Nucleus accumbens (tissue), 56 donors: ENCODE results near the gene SSR4.
"Not testable (repeated sequence)": the region's sequence is repeated elsewhere in the genome, so short reads cannot be mapped to it uniquely, and the experiment has no call there.

Experiments
- DNase-seq, 56 donors: peaks; one replicate each; lab custom pipeline; 2025; lab: John Stamatoyannopoulos, UW

SSR4 gene

DNA sequence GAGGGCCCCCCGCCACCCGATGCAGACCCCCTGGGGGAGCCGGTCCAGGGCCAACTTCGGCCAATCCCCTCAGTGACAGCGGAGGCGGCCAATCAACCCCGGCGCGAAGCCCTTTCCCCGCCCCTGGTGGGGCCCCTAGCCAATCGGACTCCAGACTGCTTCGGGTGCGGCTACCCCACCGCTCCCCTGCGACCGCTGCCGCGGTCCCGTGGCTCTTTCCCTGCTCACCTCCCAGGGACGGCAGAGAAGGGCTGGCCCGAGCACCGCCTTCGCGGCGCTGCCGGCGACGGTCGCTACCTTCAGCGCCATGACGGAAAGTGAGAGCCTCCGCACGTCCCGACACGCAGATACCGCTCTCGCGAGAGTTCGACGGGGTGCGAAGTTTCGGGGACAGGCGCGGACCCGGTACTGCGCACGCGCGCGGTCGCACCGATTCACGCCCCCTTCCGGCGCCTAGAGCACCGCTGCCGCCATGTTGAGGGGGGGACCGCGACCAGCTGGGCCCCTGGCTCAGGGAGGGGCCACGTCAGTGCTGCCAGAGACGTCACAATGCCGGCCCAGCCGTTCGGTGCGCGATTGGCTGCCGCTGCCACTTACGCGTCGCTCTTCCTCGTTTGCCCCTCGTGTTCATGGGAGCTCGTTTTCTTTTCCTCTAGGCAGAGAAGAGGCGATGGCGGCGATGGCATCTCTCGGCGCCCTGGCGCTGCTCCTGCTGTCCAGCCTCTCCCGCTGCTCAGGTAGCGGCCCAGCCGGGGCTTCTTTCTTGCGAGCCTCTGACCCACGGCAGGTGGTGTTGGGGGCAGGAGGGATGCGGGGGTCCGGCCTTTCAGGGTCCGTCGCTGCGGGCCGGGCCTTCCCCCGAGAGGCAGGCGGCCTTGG is at the start of gene SSR4, which contains the start of gene IDH3G:
TSS of gene SSR4 (plus strand) at position 651 of the 879 bp plus-strand sequence. CDS start at position 671, 20 bp downstream.
TSS of gene IDH3G (minus strand) at position 358 of the 879 bp plus-strand sequence. CDS start at position 309, 49 bp downstream.
- DNase-seq: peak; percentile 48 to 95 (median 88)

DNA sequence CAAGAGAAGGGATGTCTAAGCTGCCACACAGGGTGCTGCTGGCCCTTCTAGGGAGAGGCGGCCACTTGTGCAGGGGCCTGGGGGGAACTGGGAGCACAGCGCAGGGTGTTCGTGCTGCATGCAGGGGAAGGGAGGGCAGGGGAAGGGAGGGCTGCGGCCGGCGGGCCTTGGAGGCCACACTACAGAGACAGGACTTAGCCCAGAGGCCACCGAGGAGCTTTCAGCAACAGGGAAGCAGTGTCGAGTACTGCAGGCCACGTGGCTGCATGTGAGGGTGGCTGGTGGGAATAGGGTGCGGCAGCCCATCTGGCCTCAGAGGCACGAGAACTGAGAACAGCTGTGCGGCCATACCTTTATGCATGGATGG is 49.4 kb upstream of the SSR4 start:
- DNase-seq: not testable (repeated sequence)

GRCh38 chrX:153746359-153746758 is 48.1 kb upstream of the SSR4 start:
- no peak for DNase-seq

GRCh38 chrX:153746991-153747390 is 47.5 kb upstream of the SSR4 start:
- DNase-seq: not testable (repeated sequence)

DNA sequence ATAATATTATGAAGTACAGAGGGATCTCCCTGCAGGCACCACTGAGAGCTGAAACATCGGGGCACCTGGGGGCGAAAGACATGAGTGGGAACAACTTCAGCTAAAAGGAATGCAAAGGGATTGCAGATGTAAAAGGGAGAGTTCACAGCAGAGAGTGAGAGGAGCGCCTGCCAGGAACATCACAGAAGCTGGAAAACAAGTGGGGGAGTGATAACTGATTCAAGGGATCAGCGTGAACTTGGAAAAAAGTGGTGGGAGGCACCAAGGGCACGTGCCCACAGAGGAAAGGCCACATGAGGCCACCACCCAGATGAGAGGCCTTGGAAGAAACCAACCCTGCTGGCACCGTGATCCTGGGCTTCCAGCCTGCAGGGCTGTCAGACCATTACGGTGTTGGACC is 45.5 kb upstream of the SSR4 start:
- DNase-seq: peak in 7 of 56 donors; percentile 6 to 60 (median 24)

GRCh38 chrX:153750127-153750774 is 44.2 kb upstream of the SSR4 start:
- no peak for DNase-seq

- DNase-seq: no peak
Observed at GRCh38 chrX:153755136-153755535, 39.3 kb upstream of the SSR4 start.

GRCh38 chrX:153761863-153762262 is 32.6 kb upstream of the SSR4 start:
- DNase-seq: no peak

GRCh38 chrX:153762626-153763173 is 31.8 kb upstream of the SSR4 start:
- no peak for DNase-seq

DNA sequence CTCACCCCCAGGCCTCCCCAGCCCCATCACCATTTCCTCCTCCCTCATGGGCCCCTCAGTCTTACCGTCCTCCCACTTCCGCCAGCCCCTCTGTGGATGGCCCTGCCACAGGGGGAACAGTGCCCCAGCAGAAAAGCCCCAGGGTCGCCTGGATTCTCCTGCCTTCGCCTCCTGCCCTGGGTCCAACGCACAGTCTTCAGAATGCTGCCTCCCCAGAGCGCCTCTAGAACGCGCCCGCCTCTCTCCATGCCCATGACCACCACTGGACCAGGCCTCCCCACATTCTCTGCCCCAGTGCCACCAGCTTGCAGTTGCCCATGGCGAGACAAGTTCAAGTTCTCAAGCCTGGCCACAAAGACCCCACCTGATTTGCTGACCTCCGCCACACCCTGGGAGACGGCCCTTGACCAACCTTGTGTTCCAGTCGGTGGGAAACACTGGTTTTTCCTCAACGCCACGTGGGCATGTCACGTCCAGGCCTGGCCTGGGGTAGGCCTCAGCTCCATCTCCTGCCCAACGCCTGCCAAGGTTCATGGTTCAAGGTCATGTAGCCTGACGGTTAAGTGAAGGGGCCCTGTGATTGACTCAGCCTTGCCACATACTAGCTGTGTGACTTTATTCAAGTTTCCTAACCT is 31.1 kb upstream of the SSR4 start:
- no peak for DNase-seq

DNA sequence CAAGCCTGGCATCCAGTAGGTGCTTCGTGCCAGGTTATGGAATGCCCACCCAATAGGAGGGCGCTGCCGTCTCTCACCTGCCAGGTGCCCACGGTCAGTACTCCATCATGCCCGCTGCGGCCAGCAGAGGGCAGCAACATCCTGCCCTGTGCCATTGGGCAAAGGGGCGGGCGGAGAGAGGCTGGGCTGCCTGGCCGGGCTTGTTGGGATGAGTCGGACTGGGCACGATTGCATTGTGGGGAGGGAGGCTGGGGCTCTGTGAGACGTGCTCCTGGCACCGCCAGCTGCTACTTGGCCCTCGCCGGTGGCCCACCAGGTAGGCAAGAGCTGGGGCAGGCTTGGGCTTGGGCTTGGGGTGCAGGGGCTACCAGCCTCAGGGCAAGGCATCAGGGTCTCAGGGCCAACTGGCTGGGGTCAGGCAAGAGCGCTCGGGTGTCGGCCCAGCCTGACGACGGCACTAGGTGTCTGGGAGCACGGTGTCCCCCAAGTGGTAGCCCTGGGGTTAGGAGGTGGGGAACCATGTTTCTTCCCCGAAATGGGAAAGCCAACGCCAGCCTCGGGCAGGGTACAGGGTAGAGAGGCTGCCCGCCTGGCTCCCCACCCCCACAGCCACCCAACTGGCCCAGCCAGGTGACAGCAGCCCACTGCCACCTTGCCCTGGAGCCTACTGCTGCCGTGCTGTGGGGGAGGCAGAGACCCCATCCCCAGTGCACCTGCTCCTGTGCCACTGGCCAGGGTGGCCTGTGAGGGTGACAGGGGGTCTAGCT is 30.3 kb upstream of the SSR4 start, which contains the start of gene PLXNB3:
TSS of gene PLXNB3 (plus strand) at position 261 of the 767 bp plus-strand sequence. CDS start 1,287 bp downstream, outside the sequence.
- DNase-seq: peak in 55 of 56 donors; percentile 11 to 94 (median 78)

DNA sequence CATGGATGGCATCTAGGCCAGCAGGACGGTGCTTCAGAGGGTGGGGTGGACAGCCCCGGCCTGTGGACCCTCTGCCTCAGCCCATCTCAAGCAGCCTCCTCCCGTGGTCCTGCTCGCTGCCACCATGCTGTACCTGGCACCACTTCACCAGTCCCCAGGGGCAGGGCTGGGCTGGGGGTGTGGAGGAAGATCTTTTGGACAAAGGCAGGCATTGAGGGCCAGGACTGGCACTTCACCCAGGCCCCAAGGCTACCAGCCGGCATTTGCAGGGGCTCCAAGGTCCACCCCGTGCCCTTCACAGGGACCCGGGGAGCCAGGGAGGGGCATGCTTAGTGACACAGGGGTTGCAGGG is 29.7 kb upstream of the SSR4 start:
- DNase-seq: peak in 2 of 56 donors; percentile 31 to 93

GRCh38 chrX:153765138-153766079 is 29.1 kb upstream of the SSR4 start:
- peak in 55 of 56 donors; percentile 35 to 98 (median 89) for DNase-seq

GRCh38 chrX:153766098-153766817 is 28.2 kb upstream of the SSR4 start:
- peak in 37 of 56 donors; percentile 9 to 81 (median 42) for DNase-seq

- DNase-seq: no peak
Observed at GRCh38 chrX:153766871-153767673, 27.4 kb upstream of the SSR4 start.

- DNase-seq: no peak
Observed at GRCh38 chrX:153767674-153768055, 26.8 kb upstream of the SSR4 start.
